NCI-H2081 (cell line): ENCODE measurements around the gene LILRB3.
A peak's percentile ranks its signal among the peaks of the same experiment; 100 is the strongest.
"Not testable (repeated sequence)": the region's sequence is repeated elsewhere in the genome, so short reads cannot be mapped to it uniquely, and the experiment has no call there.

Source experiments
- DNase-seq, 2 experiments: peaks; one replicate each; lab custom pipeline; 2025; lab: John Stamatoyannopoulos, UW

LILRB3 gene

GRCh38 chr19:54189735-54190502 is 32.9 kb downstream of the LILRB3 start:
- DNase-seq: peak; percentile 99

DNA sequence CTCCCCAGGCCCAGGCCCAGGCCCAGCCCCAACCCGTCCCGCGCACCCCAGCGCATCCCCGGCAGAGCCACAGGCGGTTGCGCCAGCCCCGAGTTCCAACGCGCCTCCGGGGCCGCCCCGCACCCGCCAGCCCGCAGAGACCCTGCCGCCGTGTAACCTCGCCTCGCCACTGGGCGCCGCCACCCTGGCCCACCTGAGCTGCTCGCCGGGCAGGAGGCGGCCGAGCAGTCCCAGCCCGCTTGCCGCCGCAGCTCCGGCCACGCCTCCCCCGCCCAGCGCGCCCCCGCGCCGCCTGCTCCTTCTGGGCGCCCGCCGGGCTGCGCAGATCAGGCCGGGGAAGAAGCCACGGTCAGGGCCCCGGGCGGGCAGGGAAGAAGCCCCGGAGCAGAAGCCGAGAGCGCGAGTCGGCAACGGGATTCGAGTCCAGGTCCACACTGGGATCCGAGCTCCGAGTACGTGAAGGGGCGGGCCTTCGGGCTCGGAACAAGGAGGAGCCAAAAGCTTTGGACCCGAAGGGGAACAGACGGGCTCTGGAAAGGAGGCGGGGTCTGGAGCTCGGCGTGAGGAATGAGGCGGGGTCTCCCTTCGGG is 33.6 kb downstream of the LILRB3 start, which contains the start of gene MBOAT7:
MBOAT7 (minus strand) TSS at position 436 of the 590 bp plus-strand sequence. CDS start 1,072 bp downstream, outside the sequence.
- peak in 1 of 2 experiments; percentile 54 for DNase-seq

DNA sequence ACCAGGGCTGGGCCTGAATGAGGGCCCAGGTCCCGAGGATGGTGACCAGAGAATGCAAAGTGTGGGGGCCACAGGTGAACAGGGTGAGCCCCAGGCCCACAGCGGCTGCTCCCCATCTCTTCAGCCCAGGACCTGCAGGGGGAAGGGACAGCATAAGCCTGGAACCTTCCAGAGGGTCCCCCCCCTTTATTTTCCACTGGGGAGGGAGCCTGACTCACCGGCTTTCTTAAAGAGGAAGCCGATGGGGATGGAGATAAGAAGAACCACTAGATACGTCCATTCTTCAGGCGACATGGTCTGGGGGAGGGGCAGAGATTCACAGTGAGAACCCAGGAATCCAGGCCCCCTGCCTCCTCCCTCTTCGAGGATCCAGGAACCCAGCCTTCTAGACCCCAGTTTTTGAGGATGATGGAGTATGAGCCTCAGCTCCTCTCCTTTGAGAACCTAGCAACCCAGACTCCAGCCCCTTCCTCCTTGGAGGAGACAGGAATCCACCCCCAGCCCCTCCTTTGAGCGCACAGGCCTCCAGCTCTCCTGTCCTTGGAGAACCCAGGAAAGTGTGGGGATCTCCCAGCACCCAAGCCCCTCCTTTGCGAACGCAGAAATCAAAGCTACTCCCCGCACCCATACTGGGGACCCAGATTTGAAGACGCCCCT is 34.5 kb downstream of the LILRB3 start:
- DNase-seq: no peak

DNA sequence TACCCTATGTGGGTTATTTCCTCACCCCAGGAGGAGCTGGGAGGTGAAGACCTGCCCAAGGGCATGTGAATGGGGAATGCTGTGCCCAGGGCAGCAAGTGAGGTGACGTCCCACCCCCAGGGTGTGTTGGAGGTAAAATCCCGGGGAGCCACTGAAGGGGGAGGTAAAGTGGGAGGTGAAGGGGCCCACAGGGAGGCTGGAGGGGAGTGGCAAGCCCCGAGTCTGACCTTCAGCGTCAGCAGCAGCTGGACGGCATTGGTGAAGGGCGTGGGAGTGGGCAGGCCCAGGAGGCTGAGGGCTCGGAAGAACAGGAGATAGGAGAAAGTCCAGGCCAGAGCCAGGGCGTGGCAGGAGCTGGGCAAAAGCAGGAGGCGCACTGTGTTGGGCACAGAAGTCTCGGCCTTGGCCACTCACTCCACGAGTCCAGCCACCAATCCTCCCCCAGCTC is 35.8 kb downstream of the LILRB3 start:
- DNase-seq: no peak

DNA sequence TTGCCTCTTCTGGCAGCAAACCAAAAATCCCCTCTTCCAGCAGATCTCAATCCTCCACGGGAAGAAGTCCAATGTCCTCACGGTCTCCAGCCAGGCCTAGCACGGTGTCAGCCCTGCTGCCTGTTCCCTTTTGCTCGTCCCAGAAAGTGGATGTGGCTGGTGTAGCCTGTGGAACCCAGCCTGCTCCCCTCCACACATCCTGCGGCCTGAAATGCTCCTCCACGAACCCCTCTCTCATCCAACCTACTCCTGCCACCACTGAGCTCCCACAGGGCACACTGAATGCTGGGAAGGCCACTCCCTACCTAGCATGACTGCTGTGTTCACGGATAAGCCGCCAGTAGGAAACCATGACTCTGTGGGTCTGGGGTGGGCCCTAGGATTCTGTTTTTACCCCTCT is 36.5 kb downstream of the LILRB3 start:
- DNase-seq: no peak

GRCh38 chr19:54183431-54183830 is 39.4 kb downstream of the LILRB3 start:
- no peak for DNase-seq

DNA sequence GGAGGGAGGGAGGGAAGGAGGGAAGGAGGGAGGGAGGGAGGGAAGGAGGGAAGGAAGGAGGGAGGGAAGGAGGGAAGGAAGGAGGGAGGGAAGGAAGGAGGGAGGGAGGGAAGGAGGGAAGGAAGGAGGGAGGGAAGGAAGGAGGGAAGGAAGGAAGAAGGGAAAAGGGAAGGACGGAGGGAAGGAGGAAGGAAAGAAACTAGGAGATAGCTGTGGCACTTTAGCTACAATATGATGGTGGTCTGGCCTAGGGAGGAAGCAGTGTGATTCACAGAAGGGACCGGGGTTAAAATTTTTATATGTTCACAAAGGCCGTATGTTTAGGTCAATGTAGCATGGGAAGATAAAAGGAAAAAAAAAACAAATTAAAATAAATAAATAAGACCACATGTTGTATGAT is 40.9 kb downstream of the LILRB3 start:
- not testable (repeated sequence) for DNase-seq

- DNase-seq: no peak
Observed at GRCh38 chr19:54180691-54181091, 42.1 kb downstream of the LILRB3 start.

GRCh38 chr19:54179921-54180461 is 42.8 kb downstream of the LILRB3 start:
- peak; percentile 41 to 55 for DNase-seq

DNA sequence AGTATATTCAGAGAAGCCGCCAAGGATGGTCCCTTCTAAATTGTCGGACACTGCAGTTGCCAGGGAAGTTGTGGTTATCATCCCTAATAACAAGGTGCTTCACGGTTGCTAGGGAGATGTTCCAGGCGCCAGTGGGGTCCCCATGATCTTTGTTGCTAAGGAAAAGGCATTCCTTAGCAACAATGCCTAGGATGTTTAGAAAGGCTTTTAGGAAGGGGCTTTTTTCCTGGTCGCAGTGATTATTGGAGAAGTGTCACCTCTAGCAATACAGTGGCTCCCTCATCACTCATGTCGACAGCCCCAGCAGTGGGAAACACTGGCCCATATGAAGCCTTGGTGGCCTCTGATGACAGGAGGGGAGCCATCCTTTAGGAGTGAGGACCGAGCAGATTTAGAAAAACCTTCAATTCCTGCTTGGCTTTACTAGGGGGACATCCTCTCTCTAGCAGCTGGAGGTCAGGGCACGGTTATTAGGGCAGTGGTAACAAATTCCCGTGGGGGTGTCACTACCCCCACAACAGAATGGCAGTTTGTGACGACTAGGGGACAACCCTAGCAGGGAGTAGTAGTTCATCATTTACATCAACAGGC is 43.5 kb downstream of the LILRB3 start:
- DNase-seq: no peak

DNA sequence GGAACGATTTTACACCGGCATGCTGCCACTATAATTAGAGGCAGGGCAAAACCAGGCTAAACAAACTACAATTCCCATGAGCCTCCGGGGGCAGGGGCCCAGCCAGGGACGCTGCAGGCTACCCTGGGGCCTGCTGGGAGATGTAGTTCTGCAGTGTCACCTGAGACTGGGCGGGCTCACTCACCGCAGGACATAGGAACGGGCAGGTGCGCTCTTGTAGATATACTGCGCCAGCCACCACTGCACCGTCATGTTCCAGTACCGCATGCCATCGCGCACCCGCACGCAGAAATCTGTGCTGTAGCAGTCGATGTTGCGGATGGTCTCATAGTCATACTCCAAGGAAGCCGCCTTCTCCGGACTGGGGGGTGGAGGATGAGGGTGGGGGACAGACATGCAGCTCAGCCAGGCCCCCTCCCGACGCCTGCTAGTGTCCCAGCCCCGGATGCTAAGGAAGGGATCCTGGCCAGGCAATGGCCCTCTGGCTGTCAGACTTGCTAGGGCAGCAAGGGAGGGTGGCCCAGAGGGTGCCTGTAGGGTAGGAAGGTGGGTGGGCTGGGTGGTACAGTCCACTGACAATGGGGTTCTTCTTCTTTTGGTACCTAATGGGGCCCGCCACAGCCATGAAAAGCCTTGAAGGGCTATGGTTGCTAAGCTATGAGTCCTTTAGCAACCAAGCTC is 44.1 kb downstream of the LILRB3 start:
- DNase-seq: peak; percentile 69 to 71

DNA sequence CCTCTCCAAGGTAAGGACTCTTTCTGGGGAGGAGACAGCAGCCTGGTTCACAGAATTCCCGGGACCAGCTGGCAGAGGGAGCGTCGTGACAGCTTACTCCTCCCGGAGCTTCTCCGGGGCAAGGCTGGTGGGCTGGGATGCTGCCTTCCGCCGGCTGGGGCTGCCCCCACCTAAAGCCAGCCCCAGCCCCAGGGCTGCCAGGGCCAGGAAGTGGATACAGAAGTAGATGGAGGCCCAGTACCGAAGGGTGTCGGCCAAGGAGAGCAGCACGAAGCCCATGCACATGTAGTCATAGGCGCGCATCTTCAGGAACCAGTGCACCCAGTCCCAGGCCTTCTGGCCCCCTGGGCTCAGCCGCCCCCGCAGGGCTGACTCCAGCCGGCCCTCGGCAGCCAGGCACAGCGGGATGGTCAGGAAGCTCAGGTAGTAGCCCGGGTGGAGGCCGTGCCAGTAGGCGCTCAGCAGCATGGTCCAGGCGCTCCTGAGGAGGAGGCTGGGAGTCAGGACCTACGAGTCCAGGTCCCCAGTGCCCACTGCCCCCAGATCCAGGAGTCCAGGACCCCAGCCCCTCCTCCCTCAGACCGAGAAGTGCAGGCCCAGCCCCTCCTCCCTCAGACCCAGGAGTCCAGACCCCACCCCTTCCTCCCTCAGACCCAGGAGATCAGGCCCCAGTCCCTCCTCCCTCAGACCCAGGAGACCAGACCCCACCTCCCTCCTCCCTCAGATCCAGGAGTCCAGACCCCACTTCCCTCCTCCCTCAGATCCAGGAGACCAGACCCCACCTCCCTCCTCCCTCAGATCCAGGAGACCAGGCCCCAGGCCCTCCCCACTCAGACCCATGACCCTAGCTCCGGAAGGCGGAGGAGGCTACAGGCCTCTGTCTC is 48.6 kb downstream of the LILRB3 start:
- DNase-seq: no peak

GRCh38 chr19:54173359-54173699 is 49.5 kb downstream of the LILRB3 start:
- no peak for DNase-seq

GRCh38 chr19:54172471-54173358 is 50.1 kb downstream of the LILRB3 start, which contains the start of gene TMC4:
TSS of gene TMC4 (minus strand) at chr19:54173160. CDS start at chr19:54173117, 43 bp downstream.
- peak; percentile 79 to 84 for DNase-seq

DNA sequence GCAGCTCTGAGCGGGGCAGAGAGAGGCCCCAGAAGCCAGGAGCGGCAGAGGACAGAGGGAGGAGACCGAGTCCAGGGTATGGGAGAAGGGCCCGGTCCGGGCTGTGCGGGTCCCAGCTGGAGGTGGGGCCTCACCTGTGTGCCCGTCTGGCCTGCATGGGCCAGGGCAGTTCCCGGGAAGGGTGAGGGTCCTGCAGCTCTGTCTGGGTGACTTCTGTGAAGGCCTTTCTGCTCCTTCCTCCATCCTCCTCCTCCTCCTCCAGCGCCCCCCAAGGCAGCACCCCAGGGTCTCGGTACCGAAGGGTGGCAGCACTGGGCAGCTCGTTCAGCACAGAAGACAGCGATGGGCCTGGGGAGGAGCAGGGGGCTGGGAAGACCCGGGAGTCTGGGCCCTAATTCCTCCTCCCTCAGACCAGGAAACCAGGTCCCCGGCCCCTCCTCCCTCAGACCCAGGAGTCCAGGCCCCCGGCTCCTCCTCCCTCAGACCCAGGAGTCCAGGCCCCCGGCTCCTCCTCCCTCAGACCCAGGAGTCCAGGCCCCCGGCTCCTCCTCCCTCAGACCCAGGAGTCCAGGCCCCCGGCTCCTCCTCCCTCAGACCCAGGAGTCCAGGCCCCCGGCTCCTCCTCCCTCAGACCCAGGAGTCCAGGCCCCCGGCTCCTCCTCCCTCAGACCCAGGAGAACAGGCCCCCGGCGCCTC is 50.9 kb downstream of the LILRB3 start:
- not testable (repeated sequence) for DNase-seq

GRCh38 chr19:54169149-54169740 is 53.6 kb downstream of the LILRB3 start:
- no peak for DNase-seq

GRCh38 chr19:54168174-54168917 is 54.5 kb downstream of the LILRB3 start:
- peak; percentile 72 to 84 for DNase-seq
